HG03064 (cell line): Measurements from ENCODE around the gene TSC2.

ENCODE experiments used
- ATAC-seq: cut with Tn5 transposase; IDR thresholded peaks from one replicate; pipeline ENCODE4 v1.9.1; 2021; ENCODE audit warnings: low read depth; ENCODE audit not compliant: unreplicated experiment

TSC2 gene

GRCh38 chr16:2061526-2061925 is 13.7 kb downstream of the TSC2 start:
- no peak for ATAC-seq

DNA sequence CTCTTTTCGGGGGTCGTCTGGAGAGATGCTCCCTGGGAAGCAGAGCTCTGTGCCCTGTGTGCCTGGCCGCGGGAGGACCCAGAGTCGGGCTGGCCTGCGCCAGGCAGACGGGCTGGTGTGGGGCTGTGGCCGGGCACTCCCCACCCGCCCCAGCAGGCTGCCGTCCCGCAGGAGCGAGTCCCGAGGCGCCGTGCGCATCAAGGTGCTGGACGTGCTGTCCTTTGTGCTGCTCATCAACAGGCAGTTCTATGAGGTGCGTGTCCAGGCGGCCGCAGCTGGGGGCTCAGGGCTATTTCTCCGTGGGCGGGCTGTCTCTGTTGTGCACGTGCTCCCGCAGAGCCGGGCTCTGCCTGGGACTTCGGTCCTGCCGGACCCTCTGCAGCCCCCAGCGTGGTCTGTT is 15.0 kb downstream of the TSC2 start:
- no peak for ATAC-seq

DNA sequence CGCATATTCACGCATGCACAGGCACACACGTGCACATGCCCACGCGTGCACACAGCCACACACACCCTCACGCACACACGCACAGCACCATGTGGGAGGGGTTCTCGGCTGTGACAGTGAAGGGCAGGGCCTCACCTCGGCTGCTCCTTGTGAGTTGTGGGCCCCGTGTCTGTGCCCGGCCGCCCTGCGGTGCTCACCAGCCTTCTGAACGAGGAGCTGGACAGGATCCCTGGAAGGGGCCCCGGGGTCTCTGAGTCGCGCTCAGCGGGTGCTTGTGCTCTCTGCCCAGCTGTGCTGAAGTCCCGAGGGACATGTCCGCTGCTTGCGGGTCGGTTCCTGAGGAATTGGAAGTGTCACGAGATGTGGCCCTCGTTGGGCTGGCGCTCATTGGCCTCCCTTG is 16.1 kb downstream of the TSC2 start:
- no peak for ATAC-seq

DNA sequence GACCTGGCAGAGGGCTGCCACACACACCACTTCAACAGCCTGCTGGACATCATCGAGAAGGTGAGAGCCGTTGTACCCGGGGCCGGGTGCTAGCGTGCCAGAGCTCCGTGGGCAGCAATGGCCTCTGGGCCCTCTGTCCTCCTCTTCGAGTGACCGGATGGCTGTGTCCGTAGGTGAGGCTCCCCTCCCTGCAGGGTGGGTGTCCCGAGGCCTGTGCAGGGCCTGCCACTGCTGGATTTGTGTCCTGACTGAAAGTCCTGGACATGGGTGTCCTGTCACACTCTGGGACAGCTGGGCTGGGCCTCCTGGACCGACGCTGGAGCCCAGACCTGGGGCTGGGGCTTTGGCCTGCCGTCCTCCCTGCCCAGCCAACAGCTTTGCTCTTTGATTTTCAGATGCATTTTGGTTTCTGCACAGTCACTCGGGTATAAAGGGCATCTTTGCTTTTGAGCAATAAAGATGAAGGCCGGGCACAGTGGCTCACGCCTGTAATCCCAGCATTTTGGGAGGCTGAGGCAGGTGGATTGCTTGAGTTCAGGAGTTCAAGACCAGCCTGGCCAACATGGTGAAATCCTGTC is 16.7 kb downstream of the TSC2 start:
- no peak for ATAC-seq

- no peak for ATAC-seq
These were observed 18.4 kb downstream of the TSC2 start for GRCh38 chr16:2066139-2066538.

GRCh38 chr16:2070576-2071453 is 23.0 kb downstream of the TSC2 start:
- no peak for ATAC-seq

DNA sequence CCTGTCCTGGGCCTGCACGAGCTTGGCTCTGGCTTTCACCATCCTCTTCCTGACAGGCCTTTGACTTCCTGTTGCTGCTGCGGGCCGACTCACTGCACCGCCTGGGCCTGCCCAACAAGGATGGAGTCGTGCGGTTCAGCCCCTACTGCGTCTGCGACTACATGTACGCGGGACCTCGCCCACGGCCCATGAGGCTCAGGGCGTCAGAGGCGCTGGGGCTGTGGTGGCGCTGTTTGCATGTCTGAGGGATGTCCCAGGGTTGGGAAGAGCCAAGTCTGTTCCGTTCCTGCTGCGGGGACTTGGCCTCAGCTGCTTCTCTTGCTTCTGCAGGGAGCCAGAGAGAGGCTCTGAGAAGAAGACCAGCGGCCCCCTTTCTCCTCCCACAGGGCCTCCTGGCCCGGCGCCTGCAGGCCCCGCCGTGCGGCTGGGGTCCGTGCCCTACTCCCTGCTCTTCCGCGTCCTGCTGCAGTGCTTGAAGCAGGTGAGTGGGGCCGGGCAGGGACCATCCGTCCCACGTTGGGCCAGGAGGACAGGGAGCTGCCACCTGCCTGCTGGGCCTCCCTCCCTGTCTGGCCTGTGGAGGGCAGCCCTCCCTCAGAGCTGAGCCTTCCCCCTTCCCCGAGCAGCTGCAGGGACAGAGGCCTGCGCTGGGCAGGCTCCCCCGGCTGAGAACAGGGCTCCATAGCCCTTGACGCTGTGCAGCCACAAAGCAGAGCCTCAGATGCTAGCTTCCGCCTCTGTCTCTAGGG is 23.8 kb downstream of the TSC2 start:
- no peak for ATAC-seq

DNA sequence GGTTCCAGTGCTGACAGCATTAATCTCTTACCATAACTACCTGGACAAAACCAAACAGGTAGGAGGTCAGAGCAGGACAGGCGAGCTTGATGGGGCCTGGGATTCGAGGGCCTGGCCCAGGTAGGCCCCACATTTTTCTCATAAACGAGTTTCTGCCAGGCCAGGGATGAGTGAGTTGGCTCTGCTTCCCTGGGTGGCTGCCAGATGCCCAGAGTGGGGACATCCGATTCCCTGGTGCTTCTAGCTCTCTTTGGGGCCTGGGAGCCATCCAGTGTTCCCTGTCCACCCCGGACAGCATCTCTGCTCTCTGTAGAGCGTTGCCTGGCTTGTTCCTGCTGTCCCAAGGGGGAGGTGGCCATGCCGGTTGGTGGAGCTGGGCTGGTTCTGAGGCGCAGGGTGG is 25.1 kb downstream of the TSC2 start:
- no peak for ATAC-seq

GRCh38 chr16:2074071-2074470 is 26.3 kb downstream of the TSC2 start:
- ATAC-seq: no peak

- ATAC-seq: no peak
These were observed 27.8 kb downstream of the TSC2 start for GRCh38 chr16:2075631-2076030.

GRCh38 chr16:2076072-2076865 is 28.5 kb downstream of the TSC2 start:
- ATAC-seq: no peak

DNA sequence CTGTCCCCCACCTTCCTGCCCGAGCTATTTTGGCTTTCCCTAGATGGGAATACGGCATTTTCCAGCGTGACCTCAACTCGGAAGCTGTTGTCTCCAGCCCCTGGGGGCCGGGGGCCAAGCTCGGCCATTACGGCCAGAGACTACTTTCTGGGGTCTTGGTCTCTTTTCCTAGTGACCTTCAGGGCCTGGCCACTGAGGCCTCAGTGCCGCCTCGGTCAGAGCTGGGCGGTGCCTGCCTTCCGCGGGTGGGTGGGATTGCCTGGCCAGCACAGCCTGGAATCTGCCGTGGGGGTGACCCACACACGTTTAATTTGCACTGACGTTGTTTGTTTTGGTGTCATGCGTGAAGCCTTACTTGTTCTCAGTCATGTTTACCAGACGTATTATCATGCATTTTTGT is 29.2 kb downstream of the TSC2 start:
- ATAC-seq: no peak

DNA sequence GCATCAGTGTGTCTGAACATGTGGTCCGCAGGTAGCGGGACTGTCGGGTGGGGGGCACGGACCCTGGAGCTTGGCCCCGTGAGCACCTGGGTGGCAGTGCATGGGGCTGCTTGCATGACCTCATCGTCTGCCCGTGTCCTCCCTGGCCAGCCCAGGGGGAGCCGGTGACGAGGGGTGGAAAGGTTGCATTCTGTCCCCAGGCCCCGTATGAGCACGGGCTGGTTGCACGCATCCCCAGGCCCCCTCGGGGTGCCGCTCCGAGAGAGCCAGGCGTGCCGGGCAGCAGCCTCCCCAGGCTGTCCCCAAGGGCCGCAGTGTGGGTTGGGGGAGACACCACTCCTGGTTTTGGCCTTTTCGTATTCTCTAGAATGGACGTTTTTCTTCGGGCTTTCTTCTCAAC is 29.9 kb downstream of the TSC2 start:
- ATAC-seq: no peak

DNA sequence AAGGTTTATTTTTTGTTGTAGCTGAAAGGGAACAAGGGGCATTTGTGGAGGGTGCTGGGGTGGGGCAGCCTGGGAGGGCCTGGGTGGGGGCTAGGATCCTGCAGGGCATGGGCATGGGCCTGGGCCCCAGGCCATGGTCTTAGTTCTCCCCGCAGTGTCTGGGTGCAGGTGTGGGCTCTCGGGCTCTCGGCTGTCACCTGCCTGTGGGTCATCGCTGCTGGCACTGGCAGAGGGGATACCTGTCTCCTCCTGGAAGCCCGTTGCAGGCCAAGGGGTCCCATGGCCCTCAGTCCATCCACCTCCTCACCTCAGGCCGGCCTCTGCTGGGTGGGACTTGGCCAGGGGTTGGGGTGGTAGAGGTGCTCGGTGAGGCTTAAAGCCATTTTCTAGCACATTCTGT is 30.3 kb downstream of the TSC2 start:
- no peak for ATAC-seq

GRCh38 chr16:2078691-2079090 is 30.9 kb downstream of the TSC2 start:
- ATAC-seq: no peak

GRCh38 chr16:2079311-2079800 is 31.6 kb downstream of the TSC2 start:
- ATAC-seq: no peak

DNA sequence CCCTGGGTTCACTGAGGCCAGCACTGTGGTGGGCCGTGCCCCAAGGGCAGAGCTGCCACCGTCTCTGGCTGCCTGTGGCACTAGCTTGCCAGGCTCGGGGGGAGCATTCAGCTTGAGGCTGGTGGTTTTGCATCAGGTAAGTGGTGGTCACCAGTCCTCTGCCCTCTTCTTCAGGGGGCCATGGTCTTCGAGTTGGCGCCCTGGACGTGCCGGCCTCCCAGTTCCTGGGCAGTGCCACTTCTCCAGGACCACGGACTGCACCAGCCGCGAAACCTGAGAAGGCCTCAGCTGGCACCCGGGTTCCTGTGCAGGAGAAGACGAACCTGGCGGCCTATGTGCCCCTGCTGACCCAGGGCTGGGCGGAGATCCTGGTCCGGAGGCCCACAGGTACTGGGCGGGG is 32.2 kb downstream of the TSC2 start:
- ATAC-seq: no peak

DNA sequence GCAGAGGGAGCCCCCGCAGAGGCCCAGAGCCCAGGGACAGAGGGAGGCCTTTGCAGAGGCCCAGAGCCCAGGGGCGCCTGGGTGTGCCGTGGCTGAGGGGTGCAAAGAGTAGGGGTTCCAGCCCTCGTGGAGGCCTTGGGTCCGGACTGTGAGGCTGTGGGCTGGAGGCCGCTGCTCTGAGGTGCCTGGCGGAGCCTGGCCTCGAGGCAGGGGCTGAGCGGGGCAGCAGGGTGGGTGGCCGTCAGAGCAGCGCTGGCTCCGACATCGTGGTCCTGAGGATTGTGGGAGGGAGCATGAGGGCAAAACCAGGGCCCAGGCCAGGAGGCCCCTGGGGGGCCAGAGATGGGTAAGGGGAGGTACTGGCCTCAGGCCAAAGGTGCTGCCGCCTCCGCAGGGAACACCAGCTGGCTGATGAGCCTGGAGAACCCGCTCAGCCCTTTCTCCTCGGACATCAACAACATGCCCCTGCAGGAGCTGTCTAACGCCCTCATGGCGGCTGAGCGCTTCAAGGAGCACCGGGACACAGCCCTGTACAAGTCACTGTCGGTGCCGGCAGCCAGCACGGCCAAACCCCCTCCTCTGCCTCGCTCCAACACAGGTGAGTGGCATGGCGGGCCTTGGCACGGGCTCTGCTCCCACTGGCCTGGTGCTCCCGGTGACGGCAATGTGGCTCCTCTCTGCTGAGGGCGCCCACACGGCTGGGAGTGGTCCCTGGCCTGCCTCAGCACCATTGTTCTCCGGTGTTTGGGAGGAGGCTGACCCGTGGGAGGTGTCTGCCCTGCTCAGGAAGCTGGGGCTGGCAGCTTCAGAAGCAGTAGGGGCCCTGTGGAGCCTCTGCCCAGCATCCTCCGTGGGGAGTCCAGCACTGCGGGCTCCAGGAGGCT is 33.7 kb downstream of the TSC2 start:
- no peak for ATAC-seq

- ATAC-seq: no peak
These were observed 34.6 kb downstream of the TSC2 start for GRCh38 chr16:2082171-2082982.
